RWPE1 (cell line): ENCODE results near the gene VPS4A.
"Not testable (repeated sequence)": the region's sequence is repeated elsewhere in the genome, so short reads cannot be mapped to it uniquely, and the experiment has no call there.

Experiments
- CTCF ChIA-PET: fragments of 350-600 bp; sonication (Branson Sonifier 250); formaldehyde crosslinking; extraction: SDS; loops from one replicate; lab custom pipeline; 2021; lab: Yijun Ruan, JAX
- POLR2A ChIA-PET: fragments of 400-600 bp; formaldehyde crosslinking; extraction: SDS; loops from one replicate; lab custom pipeline; 2020; ENCODE audit warnings: antibody characterized with exemption; ENCODE audit not compliant: low non-redundant PET; lab: Yijun Ruan, JAX
- DNase-seq: peaks from one replicate; pipeline ENCODE4 v3.0.0; 2012; ENCODE audit warnings: low spot score
- H3K27ac ChIP-seq: fragments of 450-650 bp; 2 replicates; pipeline ENCODE4 v1.5.1; 2017
- TF ChIP-seq, protein P1 (sequence below): fragments of 450-650 bp; conservative IDR thresholded peaks from 2 replicates; pipeline ENCODE4 v1.5.1; 2017; ENCODE audit warnings: low read depth, mild to moderate bottlenecking

VPS4A gene

DNA sequence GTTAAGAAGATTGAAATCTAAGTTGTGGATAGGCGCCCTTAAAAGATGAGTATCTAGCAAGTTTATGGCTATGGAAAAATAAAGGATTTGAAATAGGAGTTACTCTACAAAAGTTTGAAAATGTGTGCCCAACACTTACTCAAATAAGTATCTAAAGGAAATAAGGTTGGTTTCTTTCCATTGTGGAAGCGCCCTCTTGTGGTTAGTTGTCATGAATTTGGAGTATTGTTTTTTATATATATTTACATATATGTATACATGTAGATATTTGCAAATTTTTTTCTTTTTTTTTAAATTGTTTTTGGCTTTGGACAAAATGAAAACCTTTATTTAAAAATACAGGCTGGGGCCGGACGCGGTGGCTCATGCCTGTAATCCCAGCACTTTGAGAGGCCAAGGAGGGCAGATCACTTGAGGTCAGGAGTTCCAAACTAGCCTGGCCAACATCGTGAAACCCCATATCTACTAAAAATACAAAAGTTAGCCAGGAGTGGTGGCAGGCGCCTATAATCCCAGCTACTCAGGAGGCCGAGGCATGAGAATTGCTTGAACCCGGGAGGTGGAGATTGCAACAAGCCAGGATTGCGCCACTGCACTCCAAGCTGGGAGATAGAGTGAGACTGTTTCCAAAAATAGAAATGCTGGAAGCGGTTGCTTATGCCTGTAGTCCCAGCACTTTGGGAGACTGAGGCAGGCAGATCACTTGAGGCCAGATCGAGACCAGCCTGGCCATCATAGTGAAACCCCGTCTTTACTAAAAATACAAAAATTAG, 24.0 kb upstream of the VPS4A start:
- TF ChIP-seq, protein P1, sequence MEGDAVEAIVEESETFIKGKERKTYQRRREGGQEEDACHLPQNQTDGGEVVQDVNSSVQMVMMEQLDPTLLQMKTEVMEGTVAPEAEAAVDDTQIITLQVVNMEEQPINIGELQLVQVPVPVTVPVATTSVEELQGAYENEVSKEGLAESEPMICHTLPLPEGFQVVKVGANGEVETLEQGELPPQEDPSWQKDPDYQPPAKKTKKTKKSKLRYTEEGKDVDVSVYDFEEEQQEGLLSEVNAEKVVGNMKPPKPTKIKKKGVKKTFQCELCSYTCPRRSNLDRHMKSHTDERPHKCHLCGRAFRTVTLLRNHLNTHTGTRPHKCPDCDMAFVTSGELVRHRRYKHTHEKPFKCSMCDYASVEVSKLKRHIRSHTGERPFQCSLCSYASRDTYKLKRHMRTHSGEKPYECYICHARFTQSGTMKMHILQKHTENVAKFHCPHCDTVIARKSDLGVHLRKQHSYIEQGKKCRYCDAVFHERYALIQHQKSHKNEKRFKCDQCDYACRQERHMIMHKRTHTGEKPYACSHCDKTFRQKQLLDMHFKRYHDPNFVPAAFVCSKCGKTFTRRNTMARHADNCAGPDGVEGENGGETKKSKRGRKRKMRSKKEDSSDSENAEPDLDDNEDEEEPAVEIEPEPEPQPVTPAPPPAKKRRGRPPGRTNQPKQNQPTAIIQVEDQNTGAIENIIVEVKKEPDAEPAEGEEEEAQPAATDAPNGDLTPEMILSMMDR: peak; percentile 69

DNA sequence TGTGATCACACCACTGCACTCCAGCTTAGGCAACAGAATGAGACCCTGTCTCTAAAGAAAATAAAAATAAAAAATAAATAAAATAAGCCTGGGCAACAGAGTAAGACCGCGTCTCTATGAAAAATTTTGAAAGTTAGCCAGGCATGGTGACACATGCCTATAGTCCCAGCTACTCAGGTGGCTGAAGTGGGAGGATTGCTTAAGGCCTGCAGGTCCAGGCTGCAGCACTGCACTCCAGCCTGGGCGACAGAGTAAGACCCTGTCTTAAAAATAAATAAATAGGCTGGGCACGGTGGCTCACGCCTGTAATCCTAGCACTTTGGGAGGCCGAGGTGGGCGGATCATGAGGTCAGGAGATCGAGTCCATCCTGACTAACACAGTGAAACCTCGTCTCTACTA, 19.5 kb upstream of the VPS4A start:
- POLR2A ChIA-PET, CTCF ChIA-PET, H3K27ac ChIP-seq, DNase-seq: not testable (repeated sequence)

More for the DNA sequence above, 24.0 kb upstream of the VPS4A start:
- DNase-seq: peak; percentile 20
- POLR2A ChIA-PET: no interaction called here
- peak overlapping the region; percentile 53 for H3K27ac ChIP-seq
- CTCF ChIA-PET: interaction anchor here (0.6 to 1.4 kb wide), 5 partner anchors 58 to 578 kb away, joined by 3 to 5 read pairs (median 4); no protein-coding TSS in a partner anchor

GRCh38 chr16:69293401-69293800, 17.7 kb upstream of the VPS4A start:
- no peak for DNase-seq
- TF ChIP-seq, protein P1: no peak
- ChIA-PET POLR2A (no interaction called here), CTCF (no interaction called here)
- H3K27ac ChIP-seq: no peak overlapping the region

DNA sequence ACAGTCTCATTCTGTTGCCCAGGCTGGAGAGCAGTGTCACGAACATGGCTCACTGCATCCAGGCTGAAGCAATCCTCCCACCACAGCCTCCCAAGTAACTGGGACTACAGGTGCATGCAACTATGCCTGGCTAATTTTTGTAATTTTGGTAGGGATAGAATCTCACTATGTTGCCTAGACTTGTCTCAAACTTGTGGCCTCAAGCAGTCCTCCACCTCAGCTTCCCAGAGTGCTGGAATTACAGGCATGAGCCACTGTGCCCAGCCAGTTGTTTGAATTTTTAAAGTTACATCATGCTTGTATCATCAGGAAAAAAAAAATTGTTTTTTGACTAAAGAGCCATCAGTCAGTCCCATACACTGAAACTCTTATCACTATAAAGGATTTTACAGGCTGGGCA, 17.1 kb upstream of the VPS4A start:
- peak overlapping the region; percentile 18; the same call in 1 of the 2 replicates for H3K27ac ChIP-seq
- DNase-seq: no peak
- POLR2A ChIA-PET: no interaction called here
- TF ChIP-seq, protein P1: no peak
- CTCF ChIA-PET: interaction anchor here (0.7 kb wide), 1 partner anchor 672 kb away, joined by 3 read pairs; no protein-coding TSS in a partner anchor

DNA sequence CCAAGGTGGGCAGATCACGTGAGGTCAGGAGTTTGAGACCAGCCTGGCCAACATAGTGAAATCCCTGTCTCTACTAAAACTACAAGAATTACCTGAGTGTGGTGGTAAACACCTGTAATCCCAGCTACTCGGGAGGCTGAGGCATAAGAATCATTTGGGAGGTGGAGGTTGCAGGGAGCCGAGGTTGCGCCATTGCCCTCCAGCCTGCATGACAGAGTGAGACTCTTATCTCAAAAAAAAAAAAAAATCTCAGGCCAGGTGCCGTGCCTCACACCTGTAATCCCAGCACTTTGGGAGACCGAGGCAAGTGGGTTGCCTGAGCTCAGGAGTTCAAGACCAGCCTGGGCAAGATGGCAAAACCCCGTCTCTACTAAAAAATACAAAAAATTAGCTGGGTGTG, 14.4 kb upstream of the VPS4A start:
- CTCF ChIA-PET, H3K27ac ChIP-seq, POLR2A ChIA-PET, DNase-seq: not testable (repeated sequence)

- no peak overlapping the region for H3K27ac ChIP-seq
- CTCF ChIA-PET: no interaction called here
- POLR2A ChIA-PET: no interaction called here
- TF ChIP-seq, protein P1: no peak
- DNase-seq: no peak
These were observed 12.9 kb upstream of the VPS4A start for GRCh38 chr16:69298261-69298660.

DNA sequence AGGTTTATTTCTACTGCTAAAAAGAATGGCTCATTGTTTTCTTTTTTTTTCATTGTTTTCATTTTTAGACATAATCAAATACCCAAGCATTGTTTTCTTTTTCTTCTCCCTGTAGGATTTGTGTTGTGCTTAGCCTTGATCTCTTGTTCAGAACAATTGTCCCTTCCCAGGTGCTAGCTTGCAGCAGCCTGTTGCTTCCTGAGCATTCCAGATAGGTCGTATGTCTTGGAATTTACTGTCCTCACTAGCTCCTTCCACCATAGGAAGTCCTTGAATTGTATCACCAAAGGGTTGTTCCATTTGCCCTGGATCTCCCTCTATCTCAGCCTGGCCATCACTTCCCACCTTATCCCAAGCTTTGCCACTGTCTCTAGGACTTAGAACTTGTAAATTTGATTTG, 10.0 kb upstream of the VPS4A start:
- CTCF ChIA-PET: interaction anchor here (0.5 to 0.6 kb wide), 2 partner anchors 58 to 1138 kb away, joined by 3 read pairs; no protein-coding TSS in a partner anchor
- no peak for DNase-seq
- TF ChIP-seq, protein P1: no peak
- POLR2A ChIA-PET: no interaction called here
- no peak overlapping the region for H3K27ac ChIP-seq
